ENCODE measurements around the gene INSIG1.

Gene INSIG1

GRCh38 chr7:155333346-155334234 is 35.9 kb downstream of the INSIG1 start:
- no peak for DNase-seq

DNA sequence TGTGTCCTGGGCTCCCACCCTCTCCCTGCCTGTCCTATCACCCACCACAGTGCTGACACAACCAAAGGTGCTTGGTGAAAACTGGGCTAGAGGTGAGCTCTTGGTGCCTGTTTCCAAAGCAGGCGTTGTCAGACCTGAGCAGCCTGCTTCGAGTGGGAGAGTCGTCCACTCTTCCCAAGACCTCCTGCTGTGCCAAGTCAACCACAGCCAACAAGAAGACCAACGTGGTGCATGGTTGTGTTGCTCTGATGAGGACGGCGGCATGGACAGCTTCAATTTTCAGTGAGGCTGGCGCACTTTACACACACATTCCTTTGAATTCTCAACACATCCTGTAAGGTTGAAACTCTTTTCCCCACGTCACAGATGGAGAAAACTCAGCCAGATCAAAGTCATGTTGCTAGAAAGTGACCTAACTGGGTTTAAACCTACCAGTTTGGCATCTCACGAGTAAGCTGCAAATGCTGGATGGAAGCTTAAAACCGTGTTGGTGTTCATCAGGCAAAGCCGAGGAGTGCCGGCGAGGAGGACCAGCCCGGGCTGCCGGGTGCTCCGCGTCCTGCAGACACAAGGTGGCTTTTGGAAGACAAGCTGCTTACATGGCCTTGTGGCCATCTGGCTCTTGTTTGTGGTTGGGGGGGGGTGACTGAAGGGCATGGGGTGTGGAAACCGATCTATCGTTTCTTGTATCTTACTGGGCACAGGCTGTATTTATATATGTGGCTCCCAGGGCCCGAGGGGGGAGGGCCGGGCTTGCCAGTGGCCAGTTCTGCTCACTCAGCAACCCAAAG is 39.3 kb downstream of the INSIG1 start:
- no peak for DNase-seq

DNA sequence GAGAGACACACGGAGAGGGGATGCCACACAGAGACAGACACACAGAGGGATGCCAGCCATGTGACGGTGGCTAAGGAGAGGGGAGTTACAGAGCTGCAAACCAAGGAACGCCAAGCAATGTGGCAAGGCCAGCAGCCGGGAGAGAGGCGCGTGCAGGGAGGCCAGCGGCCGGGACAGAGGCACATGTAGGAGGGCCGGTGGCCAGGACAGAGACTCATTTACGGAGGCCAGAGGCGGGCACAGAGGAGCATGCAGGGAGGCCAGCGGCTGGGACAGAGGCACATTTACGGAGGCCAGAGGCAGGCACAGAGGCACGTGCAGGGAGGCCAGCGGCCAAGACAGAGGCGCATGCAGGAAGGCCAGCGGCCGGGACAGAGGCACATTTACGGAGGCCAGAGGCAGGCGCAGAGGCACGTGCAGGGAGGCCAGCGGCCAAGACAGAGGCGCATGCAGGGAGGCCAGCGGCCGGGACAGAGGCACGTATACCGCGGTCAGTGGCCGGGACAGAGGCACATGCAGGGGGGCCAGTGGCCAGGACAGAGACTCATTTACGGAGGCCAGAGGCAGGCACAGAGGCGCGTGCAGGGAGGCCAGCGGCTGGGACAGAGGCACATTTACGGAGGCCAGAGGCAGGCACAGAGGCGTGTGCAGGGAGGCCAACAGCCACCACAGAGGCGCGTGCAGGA is 40.4 kb downstream of the INSIG1 start:
- DNase-seq: no peak

GRCh38 chr7:155338632-155339320 is 41.1 kb downstream of the INSIG1 start:
- no peak for DNase-seq

GRCh38 chr7:155339474-155339873 is 41.8 kb downstream of the INSIG1 start:
- DNase-seq: no peak

DNA sequence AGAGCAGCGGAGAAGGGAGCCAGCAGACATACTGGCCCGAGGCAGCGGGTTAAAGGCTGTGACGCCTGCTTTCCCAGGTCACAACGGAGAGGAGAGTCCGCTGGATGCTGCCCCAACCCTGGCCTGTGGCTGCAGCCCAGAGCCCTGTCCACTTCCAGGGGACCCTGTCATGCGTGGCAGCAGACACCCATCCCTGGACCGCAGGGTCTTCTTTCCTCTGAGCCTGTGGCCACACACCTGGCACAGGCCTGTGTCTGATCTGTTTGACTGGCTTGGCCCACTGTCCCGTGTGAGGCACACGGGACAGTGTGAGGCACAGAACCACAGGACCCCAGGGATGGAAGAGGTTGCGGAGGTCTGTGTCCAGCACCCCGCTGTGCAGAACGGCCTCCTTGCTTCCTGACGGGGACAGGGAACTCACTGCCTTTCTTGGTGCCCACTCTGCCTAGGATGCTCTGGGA is 42.4 kb downstream of the INSIG1 start:
- no peak for DNase-seq

GRCh38 chr7:155340721-155341120 is 43.0 kb downstream of the INSIG1 start:
- DNase-seq: no peak

- DNase-seq: no peak
Measured at GRCh38 chr7:155341463-155341983, 43.8 kb downstream of the INSIG1 start.

DNA sequence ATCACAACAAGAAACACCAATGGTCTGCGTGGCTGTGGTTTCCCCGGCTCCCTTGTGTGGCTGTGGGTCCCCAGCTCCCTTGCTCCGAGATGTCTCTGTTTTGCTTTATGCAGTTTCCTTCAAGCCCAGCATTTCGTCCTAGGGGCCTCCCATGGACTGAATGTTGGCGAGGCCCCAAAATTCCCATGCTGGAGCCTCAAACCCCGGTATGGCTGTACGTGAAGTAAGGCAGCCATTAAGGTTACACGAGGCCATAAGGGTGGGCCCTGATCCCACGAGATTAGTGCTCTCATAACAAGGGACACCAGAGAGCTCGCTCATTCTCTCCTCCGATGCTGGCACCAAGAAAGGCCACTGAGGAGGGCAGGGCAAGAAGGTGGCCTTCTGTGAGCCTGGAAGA is 44.6 kb downstream of the INSIG1 start:
- DNase-seq: no peak

DNA sequence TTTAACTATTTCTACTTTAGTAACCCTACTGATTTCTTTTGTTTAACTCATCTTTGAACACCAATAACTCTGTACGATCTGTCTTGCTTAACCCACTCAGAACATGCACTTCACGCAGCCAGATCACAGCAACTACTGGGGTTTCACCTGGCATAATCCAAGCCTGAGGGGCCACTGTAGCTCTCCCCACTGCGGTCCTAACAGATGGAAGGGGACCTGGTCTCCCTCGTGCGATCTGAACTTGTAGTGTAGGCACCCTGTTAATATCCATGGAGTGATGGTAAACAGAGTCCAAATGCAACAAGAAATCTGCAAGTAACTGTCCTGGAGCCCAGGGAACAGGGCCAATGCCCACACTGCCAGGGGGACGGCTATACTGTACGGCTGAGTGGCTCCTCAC is 45.5 kb downstream of the INSIG1 start:
- no peak for DNase-seq

GRCh38 chr7:155343661-155344121 is 46.0 kb downstream of the INSIG1 start:
- no peak for DNase-seq

GRCh38 chr7:155344270-155344617 is 46.6 kb downstream of the INSIG1 start:
- DNase-seq: no peak

- DNase-seq: peak; percentile 63
Measured at GRCh38 chr7:155344618-155345433, 47.1 kb downstream of the INSIG1 start.

DNA sequence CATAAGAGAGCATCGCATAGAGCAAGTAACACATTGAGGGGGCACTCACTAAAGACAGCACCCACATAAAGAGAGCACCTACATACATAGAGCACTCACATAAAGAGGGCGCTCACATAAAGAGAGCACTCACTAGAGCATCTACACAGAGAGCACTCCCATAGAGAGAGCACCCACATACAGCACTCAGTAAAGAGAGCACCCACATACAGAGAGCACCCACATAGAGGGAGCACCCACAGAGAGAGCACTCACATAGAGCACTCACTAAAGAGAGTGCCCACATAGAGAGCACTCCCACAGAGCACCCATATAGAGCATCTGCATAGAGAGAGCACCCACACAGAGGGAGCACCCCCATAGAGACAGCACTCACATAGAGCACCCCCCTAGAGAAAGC is 47.8 kb downstream of the INSIG1 start:
- no peak for DNase-seq

- DNase-seq: no peak
Measured at GRCh38 chr7:155346285-155346684, 48.6 kb downstream of the INSIG1 start.

DNA sequence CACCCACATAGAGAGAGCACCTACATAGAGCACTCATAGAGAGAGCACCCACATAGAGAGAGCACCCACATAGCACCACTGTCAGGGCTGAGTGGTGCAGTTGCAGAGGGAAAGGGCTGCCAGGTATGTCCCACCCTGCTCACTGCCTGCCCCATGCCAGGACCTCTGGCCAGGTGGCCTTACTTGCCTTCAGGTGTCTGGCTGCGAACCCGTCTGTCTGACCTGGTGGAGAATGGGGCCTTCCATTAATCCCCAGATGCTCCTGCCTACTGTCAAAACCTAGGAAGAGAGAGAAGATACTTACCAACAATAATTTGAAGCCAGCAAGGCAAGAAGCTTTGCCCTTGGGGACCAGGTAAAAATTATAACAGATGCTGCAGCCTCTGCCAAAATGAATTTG is 51.1 kb downstream of the INSIG1 start:
- no peak for DNase-seq

DNA sequence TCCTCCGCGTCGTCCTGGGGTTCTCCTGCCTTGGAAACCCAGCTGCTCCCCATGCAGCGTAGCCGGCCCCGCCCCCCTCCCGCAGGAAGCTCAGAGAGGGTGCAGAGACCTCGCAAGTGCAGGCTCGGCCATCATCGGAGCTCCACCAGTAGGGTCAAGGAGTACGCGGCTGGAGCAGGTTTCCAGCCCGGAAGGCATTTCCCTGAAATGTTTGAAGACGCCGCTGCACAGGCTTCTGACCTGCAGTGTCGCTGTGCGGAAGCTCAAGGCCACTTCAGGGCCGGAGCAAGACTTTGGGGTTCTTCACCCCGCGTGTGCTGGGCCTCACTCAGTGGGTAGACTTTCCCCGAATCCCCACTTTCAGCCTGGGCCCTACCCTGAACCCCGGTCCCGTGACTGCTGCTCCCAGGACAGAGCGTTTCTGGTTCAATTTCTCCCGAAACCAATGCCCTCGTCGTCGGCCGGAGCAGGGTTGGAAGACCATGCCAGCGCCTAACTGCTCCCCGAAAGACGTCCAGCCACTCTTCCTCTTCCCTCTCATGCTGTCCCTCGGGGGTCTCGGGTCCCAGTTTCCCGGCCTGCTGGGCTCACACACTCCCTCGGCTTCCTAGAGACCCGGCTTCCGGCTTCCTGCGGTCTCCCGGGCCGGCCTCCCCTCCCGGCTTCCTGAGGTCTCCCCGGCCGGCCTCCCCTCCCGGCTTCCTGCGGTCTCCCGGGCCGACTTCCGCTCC is 52.1 kb downstream of the INSIG1 start:
- DNase-seq: no peak

- DNase-seq: no peak
Measured at GRCh38 chr7:155351120-155351870, 53.6 kb downstream of the INSIG1 start.

GRCh38 chr7:155352076-155352752 is 54.5 kb downstream of the INSIG1 start:
- DNase-seq: no peak

DNA sequence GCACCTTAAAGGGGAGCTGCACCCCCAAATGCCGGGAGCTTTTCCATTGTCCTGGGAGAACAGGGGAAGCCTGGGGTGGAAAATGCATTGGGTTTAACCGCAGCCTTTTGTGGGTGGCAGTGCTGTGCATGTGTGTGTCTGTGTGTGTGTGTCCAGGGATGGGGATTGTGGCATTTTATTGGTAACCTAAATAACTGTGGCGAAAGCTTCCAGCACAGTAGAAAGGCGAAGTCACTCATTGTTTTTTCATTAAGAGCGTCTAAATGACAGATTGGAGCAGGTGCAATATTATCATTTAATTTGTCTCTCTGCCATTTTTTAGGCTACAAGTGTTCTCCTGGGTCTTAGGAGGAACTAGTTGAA is 55.1 kb downstream of the INSIG1 start:
- no peak for DNase-seq
